ENCODE results near the gene BUD23. TPM values are rescaled to one million over a fixed set of nuclear protein-coding genes. Genes with fewer than 3 reads are reported as not detected.
A peak's percentile ranks its signal among the peaks of the same experiment; 100 is the strongest.

BUD23 gene
- total and polyA plus RNA-seq, 9 of the 15 experiments (the other 6 are each of a cell fraction or from before 2014, with no cell fraction given): 79.5 to 270 (median 150) TPM

DNA sequence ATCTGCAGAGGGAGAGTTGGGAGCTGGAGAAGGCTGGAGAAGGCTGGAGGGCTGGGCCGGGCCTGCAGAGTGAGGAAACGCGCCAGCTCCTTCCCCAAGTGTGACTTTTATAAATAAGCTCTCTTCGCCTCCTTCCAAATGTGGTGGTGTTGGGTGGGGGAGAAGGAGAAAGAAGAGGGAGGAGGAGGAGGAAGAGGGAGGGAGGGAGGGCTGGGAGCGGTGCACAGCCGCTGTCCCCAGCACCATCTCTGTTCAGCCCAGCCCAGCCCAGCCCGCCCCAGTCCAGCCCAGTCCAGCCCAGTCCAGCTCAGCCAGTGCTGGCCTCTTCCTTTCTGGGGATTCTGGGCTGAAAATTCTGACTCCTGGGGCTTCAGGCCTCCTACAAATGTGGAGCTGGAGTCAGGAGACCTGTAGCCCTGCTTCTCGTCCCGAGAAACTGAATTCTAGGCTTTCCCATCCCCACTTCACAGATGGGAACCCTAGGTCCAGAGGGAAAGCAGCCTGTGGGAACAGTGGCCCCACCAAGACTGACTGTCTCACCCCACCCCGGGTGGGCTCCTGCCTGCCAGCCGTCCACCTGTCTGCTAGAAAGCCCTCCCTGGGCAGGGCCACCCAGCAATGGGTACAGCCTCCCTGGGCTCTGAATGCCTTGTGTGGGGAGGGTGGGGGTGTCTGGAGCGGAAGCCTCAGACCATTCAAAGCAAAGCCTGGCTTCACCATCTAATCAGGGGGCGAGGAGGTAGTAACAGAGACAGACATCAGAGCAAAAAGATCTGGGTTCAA lies 33.8 kb downstream of the BUD23 start (continued):
- TF ChIP-seq ILK (tag; IDR thresholded peaks at IDR 0.05; ENCODE audit: borderline replicate concordance, low read depth) (no peak), SIN3A (IDR thresholded peaks at IDR 0.05; ENCODE audit: borderline replicate concordance in 2 of 2, control insufficient read depth in 1 of 2, low read depth in 2 of 2, low read length in 2 of 2) (no peak), MCM2 (IDR thresholded peaks at IDR 0.05; ENCODE audit: low read depth) (no peak), KLF16 (IDR thresholded peaks at IDR 0.05) (peak; percentile 61; the same call in 1 of the 2 replicates), ETV1 (tag; conservative IDR thresholded peaks at IDR 0.05; ENCODE audit: low read depth) (no peak)
- TF ChIP-seq, protein P1, sequence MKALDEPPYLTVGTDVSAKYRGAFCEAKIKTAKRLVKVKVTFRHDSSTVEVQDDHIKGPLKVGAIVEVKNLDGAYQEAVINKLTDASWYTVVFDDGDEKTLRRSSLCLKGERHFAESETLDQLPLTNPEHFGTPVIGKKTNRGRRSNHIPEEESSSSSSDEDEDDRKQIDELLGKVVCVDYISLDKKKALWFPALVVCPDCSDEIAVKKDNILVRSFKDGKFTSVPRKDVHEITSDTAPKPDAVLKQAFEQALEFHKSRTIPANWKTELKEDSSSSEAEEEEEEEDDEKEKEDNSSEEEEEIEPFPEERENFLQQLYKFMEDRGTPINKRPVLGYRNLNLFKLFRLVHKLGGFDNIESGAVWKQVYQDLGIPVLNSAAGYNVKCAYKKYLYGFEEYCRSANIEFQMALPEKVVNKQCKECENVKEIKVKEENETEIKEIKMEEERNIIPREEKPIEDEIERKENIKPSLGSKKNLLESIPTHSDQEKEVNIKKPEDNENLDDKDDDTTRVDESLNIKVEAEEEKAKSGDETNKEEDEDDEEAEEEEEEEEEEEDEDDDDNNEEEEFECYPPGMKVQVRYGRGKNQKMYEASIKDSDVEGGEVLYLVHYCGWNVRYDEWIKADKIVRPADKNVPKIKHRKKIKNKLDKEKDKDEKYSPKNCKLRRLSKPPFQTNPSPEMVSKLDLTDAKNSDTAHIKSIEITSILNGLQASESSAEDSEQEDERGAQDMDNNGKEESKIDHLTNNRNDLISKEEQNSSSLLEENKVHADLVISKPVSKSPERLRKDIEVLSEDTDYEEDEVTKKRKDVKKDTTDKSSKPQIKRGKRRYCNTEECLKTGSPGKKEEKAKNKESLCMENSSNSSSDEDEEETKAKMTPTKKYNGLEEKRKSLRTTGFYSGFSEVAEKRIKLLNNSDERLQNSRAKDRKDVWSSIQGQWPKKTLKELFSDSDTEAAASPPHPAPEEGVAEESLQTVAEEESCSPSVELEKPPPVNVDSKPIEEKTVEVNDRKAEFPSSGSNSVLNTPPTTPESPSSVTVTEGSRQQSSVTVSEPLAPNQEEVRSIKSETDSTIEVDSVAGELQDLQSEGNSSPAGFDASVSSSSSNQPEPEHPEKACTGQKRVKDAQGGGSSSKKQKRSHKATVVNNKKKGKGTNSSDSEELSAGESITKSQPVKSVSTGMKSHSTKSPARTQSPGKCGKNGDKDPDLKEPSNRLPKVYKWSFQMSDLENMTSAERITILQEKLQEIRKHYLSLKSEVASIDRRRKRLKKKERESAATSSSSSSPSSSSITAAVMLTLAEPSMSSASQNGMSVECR (CRISPR knock-in tag; IDR thresholded peaks at IDR 0.05): no peak
